Fibroblast of skin of right quadriceps (primary cell): Measurements from ENCODE around the gene DOCK3.
A peak's percentile ranks its signal among the peaks of the same experiment; 100 is the strongest.
"Not testable (repeated sequence)": the region's sequence is repeated elsewhere in the genome, so short reads cannot be mapped to it uniquely, and the experiment has no call there.

ENCODE experiments used
- DNase-seq: peaks from one replicate; pipeline ENCODE4 v3.0.0-alpha.2; 2013

Gene DOCK3

DNA sequence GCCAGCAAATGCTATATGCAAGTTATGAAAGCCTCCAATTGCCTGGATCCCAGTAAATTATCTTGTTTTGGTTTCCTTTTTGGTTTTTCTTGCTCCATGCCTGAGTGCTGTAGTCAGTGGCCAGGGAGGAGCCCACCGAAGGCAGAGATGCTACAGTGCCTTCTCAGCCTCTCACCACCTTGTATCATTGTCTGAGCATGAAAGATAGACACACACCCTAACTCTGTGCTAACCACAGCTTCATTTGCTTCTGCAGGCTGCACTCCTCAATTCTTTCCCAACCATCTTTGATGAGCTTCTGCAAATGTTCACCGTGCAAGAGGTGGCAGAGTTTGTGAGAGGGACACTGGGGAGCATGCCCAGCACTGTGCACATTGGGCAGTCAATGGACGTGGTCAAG lies 595.8 kb downstream of the DOCK3 start:
- DNase-seq, result no peak

DNA sequence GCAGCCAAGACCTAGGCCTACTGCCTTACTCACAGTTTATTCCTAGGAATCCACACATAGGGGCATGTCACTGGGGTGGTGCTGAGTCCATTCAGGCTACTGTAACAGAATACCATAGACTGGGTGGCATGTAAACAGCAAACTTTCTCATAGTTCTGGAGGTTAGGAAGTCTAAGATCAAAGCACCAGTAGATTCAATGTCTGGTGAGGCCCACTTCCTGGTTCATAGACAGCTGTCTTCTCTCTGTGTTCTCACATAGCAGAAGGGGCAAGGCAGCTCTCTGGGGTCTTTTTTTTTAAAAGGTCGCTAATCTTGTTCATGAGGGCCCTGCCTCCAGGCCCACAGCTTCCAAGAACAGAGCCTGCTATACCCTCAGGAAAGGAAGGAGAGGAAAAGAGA lies 596.4 kb downstream of the DOCK3 start:
- no peak for DNase-seq

DNA sequence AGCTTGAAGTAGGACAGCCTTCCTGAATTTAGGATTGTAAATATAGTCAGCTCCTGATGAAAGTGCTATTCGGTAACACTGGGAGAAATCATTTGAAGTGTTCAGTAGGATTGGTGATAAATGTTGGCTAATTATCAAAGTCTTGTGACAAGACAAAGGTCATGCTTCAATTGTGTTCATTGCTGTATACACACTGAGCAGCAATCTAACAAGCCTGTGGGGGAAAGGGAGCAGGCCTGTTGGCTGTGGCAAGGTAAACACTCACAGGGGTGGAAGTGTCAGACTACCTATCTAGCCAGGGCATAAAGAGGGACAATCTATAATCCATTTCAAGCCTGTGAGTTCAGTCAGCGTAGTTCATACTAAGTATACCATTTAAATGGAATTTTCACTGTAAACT lies 599.3 kb downstream of the DOCK3 start:
- no peak for DNase-seq

- no peak for DNase-seq
Observed at GRCh38 chr3:51275111-51275805, 600.5 kb downstream of the DOCK3 start.

DNA sequence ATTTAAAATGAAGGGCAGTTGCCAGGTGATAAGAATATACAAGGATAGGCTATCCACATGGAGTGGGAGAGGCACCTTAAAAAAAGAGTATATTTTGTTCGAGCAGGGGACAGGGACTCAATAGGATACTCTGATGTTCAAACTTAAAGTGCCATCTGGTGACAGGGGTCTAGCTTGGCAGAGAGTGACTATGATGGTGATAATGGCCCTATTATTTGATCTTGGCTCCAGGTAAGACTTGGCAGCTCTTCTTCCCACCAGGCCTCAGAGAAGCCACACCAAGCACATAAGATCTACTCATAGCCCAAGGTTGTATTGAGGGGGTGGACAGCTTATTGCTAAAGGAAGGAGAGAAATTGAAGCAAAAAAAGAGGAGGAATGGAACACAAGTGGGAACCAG lies 601.3 kb downstream of the DOCK3 start:
- DNase-seq, result no peak

GRCh38 chr3:51279448-51279847 lies 604.7 kb downstream of the DOCK3 start:
- no peak for DNase-seq

DNA sequence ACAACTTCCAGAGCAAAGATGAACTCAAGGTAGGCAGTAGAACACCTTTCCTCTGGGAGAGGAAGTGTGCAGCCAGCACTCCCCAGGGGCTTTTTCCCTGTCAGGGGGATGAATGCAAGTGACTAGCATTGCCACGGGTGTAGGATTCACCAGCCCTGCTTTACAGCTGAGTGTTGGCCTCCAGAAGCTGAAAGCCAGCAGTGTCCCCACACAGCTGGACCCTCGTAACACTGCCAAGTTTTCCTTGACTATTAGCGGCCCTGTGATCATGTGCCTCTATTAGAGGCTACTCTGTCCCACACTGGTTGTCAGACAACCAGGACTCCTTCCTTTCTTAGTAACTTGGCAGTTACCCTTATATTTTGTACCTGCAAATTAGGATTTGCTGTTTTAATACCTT lies 605.4 kb downstream of the DOCK3 start:
- DNase-seq, result no peak

- DNase-seq, result no peak
Observed at GRCh38 chr3:51282931-51283330, 608.2 kb downstream of the DOCK3 start.

- no peak for DNase-seq
Observed at GRCh38 chr3:51283421-51283820, 608.7 kb downstream of the DOCK3 start.

GRCh38 chr3:51295625-51296024 lies 620.9 kb downstream of the DOCK3 start:
- DNase-seq, result no peak

GRCh38 chr3:51297333-51297732 lies 622.6 kb downstream of the DOCK3 start:
- no peak for DNase-seq

DNA sequence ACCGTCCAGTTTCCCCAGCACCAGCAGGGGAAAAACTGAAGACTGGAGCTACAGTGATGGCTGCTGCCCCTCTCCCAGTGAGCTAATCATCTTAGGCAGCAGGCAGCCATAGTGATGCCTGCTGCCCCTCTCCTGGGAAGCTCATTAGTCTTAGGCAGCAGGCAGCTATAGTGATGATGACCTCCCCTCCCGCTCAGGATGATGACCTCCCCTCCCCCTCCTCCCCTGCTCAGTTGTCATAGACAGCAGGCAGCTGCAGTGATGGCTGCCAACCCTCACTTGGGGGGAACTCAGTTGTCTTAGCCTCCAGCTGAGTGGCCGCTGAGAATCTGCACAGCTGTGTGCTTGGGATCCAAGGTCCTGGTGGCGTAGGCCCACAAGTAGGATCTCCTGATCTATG lies 629.5 kb downstream of the DOCK3 start:
- DNase-seq, result no peak

- DNase-seq, result no peak
Observed at GRCh38 chr3:51306093-51306492, 631.4 kb downstream of the DOCK3 start.

GRCh38 chr3:51307458-51307857 lies 632.7 kb downstream of the DOCK3 start:
- no peak for DNase-seq

DNA sequence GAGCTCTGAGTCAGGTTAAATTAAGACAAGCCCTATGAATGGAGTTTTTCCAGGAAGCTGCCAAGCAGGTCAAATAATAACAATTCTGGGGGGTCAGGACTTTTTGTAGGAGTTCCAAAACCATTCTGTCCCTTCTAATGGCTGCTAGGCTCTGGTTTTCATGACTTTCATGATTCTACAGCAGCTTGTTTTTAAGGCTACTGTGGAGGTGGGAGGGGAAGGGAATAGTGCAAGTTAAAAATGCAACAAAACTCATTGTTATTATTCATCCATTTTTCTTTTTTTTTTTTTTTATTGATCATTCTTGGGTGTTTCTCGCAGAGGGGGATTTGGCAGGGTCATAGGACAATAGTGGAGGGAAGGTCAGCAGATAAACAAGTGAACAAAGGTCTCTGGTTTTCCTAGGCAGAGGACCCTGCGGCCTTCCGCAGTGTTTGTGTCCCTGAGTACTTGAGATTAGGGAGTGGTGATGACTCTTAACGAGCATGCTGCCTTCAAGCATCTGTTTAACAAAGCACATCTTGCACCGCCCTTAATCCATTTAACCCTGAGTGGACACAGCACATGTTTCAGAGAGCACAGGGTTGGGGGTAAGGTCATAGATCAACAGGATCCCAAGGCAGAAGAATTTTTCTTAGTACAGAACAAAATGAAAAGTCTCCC lies 633.3 kb downstream of the DOCK3 start:
- DNase-seq, result not testable (repeated sequence)

DNA sequence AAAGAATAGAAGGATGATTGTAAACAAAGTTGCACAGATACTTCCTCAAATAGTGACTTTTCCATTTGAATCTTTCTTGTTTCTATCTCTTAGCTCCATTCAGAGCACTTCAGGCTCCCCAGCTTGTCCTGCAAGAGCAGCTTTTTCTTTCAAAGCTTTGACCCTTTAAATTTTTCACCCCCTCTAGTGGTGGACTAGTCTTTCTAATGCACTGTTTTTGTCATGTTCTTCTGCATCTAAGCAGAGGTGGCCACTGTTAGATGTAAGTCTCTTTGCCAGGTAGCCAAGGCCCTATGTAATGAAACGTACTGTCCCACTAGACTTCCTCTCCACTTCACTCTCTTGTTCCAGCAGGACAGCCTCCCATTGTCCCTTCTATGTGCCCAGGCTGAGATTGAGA lies 636.3 kb downstream of the DOCK3 start:
- DNase-seq, result no peak

DNA sequence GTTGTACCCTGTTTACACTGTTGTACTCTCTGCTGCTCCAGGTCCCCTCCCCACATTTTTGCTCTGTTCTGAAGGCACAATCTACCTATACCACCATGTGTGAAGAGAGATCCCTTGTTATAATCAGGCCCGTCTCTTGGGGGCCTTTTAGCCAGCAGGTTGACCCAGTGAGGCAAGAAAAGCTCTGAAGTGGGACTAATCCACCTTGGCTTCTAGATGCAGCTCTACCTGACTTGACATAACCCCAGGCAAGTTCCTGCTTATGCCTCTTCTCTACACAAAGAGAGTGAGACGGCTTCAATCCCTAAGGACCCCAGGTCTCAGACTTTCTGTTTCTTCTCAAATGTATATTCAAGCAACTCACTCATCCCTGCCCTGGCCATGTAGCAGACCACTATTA lies 653.5 kb downstream of the DOCK3 start:
- no peak for DNase-seq

DNA sequence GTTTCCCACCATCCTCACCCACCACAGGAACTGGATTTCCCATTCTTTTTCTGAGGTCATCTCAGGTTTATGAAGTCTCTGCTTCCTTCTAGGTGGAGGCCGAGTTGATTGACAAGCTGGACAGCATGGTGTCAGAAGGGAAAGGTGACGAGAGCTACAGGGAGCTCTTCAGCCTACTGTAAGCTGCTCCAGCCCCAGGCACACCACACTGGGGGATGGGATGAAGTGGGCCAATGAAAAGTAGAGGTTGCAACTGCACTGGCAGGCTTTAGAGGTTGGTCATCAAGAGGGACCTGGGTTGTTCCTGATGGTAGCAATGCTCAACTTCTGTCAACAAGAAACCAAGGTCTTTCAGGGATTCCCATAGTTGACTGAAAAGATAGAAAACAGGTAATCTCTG lies 655.3 kb downstream of the DOCK3 start:
- no peak for DNase-seq

DNA sequence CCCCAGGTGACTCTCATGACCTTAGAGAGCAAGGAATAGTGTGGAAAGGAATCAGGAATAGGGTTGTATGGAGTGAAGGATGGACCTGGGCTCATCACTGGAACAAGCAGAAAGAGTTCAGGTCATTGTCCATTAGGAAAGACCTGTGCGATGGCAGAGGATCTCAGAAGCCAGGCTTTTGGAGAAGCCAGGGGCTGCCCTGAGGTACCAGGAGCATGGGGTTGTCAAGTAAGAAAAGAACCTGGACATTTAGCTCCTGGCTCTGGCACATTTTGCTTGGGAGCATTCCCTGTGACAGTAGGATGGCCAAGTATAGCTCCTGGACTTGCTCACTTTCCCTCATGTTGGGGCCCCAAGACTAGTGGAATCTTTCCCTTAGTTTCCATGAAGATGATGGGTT lies 657.4 kb downstream of the DOCK3 start:
- no peak for DNase-seq

DNA sequence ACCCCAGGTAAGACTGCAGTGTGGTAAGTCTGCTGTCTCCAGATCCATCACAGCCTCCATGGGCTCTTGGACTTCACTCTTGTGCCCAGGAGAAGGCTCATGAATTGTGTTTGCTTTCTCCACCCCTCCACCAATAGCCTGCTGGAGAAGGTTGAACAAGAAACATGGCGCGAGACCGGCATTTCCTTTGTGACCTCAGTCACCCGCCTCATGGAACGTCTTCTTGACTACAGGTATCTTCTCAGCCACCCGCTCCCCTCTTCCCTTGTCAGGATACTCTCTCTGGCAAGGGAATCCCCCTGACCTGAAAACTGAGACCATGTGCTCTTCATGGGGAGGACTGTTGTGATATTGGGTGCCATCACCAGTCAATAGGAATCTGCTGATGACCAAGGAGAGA lies 658.3 kb downstream of the DOCK3 start:
- no peak for DNase-seq

- DNase-seq, result no peak
Observed at GRCh38 chr3:51336261-51336660, 661.5 kb downstream of the DOCK3 start.

DNA sequence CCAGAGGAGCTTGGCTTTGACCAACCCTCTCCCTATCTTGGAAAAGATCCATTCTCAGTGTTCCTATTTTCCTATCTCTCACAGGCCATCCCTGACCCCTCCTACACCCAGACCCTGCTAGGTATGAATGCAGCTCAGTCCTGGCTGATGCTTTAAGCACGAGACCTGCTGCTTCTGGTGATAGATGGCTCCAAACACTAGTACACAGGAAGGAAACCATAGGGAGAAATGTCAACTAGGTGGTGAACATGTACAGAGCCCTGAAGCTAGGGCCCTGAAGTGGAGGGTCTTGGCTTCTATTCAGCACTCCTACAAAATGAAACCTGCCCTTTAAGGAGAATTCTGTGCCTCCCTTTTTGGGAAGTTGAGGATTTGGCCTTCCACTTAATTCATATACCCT lies 662.9 kb downstream of the DOCK3 start:
- DNase-seq, result no peak

- DNase-seq, result no peak
Observed at GRCh38 chr3:51338632-51339031, 663.9 kb downstream of the DOCK3 start.

DNA sequence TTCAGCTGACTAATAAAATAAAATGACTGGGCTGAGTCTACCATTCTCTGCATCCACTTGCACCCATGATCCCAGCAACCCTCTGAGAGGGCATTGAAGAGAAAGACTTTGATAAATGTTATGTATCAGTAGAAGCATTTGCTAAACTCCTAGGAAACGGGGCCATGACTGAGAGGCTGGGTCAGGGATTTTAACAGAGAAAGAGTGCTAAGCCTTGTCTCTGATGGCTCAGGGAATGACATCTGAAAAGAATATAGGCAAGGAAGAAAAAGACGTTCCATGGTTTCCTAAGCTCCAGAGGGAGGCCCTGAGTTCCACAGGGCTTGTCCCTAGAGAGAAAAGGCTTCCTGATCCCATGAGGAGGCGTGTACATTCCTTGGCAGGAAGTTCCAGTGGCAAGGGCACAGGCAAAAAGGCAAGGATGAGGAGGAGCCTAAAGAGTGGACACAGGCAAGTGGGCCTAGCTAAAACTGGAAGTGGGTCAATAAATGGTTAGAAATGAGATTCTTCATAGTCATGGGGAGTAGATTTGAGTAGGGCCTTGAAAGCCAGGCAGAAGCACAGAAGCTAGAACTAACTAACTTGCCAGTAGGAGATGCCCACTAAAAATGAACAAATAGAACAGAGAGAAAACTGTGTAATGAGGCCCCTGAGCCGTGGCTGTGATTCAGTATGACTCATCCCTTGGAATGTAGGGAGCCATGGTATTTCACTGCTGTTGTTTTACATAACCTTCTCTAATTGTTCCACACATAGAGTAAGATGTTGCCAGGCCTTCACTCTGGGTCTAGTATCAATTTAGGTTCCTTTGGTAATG lies 665.5 kb downstream of the DOCK3 start:
- DNase-seq, result peak; percentile 94
